NCI-H2196 (cell line): ENCODE data around the gene EPHA1.
"Not testable (repeated sequence)": the region's sequence is repeated elsewhere in the genome, so short reads cannot be mapped to it uniquely, and the experiment has no call there.

ENCODE experiments used
- DNase-seq: peaks from one replicate; lab custom pipeline; 2025; ENCODE audit not compliant: unreplicated experiment; lab: John Stamatoyannopoulos, UW

Gene EPHA1

DNA sequence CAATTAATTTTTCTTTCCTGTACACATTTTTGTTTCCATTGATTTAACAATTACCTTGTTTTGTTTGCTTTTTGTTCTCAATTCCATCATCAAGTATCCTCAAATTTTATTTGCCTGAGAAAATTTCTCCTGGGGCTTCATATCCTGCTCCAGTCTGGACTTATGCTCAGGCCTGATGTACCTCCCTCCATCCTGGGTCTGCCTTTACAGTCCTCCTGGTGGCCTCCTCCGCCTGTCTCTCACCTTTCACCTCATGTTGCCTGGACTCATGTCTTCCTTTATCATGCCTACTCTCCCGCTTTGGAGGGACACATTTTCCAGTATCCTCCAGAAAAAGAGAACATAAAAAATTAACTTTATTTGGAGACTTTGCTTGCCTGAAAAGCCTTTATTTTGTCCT, 22.5 kb upstream of the EPHA1 start:
- DNase-seq, result no peak

DNA sequence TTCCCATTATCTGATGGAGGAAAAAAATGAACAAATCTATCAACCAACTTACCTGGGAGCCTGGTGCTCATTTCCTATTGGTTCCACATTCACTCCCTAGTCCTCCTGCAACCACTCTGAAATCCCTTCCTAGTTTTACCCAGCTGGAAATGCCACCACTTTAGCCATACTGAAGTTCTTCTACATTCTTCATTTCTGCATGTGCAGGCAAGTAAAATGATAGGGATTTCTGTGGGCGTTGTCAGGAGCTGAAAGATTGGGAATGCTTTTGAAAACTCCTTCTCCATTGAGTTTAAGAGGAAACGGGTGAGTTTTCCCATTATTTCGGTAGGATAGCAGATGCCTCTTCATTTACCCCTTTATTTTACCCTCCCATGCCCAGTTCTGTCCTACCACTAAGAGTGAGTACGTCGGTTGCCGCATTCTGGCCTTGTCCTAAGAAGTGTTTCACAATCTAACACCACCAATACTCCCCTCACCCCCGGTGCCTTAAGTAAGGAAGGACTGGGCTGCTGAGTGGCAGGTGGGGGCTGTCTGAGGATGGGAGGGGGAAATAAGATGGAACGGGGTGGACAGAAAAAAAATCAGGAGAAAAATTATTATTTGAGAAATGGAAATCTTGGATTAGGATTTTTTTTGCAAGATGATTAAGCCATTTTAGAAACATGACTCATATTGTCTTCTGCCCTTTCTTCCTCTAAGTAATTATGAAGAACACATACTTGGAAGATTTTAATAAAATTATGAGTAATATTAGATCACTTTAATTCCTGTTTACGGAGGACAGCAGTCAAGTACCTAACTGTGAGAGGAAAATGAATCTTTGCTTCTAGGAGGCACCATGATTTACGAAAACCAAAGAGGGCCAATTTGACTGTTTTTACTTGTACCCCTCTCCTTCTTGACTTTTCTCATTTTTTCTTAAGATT, 21.4 kb upstream of the EPHA1 start:
- no peak for DNase-seq

- DNase-seq, result no peak
These were observed 18.0 kb upstream of the EPHA1 start for GRCh38 chr7:143426479-143427142.

DNA sequence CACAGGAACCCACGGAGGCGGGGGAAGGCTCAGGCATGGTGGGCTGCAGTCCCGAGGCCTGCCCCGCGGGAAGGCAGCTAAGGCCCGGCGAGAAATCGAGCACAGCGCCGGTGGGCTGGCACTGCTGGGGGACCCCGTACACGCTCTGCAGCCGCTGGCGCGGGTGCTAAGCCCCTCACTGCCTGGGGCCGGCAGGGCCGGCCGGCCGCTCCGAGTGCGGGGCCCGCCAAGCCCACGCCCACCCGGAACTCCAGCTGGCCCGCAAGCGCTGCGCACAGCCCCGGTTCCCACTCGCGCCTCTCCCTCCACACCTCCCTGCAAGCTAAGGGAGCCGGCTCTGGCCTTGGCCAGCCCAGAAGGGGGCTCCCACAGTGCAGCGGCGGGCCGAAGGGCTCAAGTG, 15.8 kb upstream of the EPHA1 start:
- DNase-seq, result not testable (repeated sequence)

GRCh38 chr7:143422033-143422432, 13.4 kb upstream of the EPHA1 start:
- no peak for DNase-seq

GRCh38 chr7:143420624-143421023, 12.0 kb upstream of the EPHA1 start:
- DNase-seq, result not testable (repeated sequence)

DNA sequence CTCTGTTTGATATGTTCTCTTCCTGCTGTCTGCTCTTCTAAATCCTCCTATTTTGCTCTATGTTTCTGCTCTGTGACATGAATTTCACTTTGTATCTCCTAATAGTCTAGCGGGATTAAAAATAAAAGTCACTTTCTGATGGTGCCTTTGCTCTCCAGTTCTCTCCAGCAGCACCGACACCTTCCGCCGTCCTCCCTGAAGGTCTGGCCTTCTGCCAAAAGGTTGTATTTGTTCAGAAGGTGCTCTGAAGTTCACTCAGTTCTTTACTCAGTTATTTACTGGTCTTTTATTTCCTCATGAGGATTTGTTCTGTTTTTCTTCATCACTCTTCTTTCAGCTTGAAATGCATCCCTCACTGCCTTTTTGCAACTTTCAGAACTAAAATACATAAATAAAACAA, 11.2 kb upstream of the EPHA1 start:
- DNase-seq, result peak; percentile 28

DNA sequence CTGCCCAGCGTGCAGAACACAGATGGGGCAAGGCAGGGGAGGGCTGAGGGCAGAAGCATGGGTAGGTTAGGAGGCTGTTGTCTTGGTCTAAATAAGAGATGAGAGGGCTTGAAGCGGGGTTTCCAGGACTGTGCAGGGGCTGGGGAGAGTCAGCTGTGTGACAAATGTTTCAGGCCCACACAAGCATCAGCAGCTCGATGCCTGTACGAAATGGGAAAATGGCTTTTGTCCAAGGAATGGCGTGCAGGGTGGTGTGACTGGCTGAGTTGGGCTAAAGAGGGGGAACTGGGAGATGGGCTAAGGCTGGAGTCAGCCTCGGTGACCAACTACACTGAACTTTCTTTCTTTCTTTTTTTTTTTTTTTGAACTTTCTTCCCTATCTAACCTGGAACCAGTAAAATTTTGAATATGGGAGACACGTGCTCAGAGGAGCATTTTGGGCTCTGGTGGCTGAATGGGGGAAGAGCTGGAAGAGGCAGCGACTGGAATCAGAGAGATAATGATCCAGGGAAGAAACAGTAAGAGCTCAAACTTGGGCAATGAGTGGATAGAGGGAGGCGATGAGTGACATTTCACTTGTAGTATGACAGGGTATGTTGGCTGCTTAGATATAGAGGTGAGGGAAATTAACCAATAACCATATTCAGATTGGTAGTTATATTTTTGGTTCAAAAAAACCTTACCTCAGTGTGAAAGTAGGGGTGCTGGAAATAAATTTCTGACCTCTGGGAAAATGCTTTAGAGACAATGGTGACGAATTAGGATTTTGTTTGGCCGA, 10.2 kb upstream of the EPHA1 start:
- no peak for DNase-seq

DNA sequence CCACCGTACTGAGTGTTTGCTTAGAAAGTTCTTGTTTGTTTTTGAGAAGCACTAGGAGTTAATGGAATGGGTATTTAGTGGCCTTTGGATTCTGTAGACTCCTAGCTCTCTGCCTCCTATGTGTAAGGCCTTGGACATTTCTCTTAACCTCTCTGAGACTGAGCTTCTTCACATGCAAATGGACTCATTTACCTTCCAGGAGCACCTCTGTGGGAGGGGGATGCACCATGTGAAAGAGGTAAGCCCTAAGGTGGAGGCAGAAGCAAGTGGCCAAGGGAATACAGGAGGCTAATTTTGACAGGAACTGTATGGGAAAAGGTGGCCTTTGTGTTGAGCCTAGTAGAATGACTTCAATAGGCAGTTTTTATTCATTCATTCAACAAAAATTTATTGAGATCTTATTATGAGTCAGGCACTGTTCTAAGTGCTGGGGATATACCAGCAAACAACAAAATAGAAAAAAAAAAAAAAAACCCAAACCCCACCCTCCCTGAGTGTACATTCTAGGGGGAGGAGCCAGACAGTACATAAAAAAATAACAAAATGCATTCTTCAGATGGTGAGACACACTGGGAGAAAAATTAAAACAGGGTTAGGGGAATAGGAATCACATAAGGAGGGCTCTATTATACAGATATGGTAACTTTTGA, 9.2 kb upstream of the EPHA1 start:
- DNase-seq, result no peak

- peak; percentile 51 for DNase-seq
These were observed 8.0 kb upstream of the EPHA1 start for GRCh38 chr7:143416565-143417149.

DNA sequence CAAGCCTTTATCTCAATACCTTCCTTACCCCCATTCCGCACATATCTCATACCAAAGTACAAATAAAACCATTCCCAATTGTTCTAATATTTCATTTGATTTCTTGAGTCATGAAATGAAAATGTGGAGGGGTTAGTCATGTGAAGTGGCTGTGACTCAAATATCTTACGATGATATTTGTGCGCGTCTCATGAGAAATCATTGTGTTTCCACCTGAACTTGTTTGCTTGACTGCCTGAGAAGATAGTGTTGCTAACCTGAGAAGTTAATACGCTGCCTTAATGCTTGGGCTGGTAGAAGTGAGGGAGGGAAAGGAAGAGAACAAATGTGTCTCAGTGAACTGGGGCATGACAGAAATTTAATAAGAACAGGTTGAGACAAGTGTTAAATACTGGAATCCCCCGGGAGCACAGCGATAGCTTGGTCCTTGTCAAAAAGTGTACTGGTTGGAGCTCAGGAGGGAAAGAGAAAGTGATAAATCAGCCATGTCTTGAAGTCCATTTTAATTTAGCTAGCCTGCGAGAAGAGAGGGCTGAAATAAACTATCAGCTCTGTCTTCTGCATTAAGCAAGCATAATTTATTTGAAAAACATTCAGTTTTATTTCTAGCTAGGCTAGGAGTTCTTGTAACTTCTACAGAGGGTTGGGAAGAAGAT, 7.2 kb upstream of the EPHA1 start:
- no peak for DNase-seq

DNA sequence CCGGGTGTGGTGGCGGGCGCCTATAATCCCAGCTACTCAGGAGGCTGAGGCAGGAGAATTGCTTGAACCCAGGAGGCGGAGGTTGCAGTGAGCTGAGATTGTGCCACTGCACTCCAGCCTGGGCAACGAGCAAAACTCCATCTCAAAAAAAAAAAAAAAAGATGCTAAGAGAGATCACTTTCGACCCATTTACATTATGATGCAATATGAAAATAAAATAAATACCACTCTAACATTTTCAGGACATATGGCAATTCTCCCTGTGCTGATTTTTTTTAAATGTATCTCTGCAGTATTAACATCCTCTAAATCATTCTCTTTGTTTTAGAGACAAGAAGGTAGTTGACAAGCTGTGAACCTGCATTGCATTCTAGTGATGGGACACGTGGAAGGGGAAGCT, 6.6 kb upstream of the EPHA1 start:
- not testable (repeated sequence) for DNase-seq

DNA sequence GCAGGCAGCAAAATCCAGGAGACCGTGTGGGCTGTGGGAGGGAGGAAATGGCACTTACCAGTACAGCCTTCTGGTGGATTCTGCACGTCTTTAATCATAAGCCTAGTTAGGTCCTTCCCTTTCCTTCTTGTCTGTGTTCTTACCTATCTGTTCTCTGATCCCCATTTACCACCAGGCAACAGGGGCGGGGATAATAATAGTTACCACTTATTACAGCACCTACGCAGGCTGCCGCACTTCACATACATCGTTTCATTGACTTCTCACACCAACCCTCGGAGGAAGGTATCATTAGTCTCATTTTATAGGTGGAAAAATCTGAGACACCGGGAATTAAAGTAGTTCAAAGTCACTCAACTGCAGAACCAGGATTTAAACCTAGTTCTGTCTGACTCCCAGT, 4.5 kb upstream of the EPHA1 start:
- no peak for DNase-seq

DNA sequence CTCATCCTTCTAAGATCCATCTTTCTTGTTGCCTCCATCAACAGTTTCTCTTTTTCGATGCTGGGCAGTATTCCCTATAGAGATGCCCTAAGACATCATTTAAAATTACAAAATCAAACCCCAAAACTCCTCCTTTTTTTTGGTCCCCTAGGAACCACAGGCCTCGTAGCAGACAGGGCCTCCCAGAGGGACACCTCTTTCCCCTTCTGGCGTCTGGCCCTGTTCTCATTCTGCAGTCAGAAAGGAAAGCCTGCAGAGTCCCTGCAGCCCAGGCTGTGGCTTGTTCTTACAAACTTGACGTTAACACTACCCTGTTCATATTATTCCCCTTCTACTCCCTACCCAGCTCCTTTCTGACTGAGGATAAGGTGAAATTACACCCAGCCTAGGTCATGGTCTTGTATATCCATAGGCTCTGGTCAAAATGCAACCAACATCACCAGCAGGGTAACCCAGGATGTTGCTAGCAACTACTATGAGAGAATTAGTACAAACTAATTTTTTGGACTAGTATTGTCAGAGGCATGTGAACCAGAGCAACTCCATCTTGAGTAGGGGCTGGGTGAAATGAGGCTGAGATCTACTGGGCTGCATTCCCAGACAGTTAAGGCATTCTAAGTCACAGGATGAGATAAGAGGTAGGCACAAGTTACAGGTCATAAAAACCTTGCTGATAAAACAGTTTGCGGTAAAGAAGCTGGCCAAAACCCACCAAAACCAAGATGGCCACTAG, 3.5 kb upstream of the EPHA1 start:
- no peak for DNase-seq

- DNase-seq, result no peak
These were observed 1.9 kb upstream of the EPHA1 start for GRCh38 chr7:143410521-143411004.

- DNase-seq, result no peak
These were observed 387 bp downstream of the EPHA1 start for GRCh38 chr7:143408252-143408685.

GRCh38 chr7:143407287-143408251, 1.1 kb downstream of the EPHA1 start:
- no peak for DNase-seq

GRCh38 chr7:143406002-143406357, 2.7 kb downstream of the EPHA1 start:
- DNase-seq, result no peak
